Renal cortex interstitium (tissue), 11 donors: Measurements from ENCODE around the gene RBM5. TPM values are rescaled to one million over a fixed set of nuclear protein-coding genes. Genes with fewer than 3 reads are reported as not detected.

ENCODE experiments used
- DNase-seq, 11 donors: peaks; one replicate each; pipeline ENCODE4 v3.0.0-alpha.2; 2013; ENCODE audit warnings: low read depth in 9 of 11, low spot score in 4 of 11; ENCODE audit errors: extremely low read depth in 1 of 11
- polyA plus RNA-seq, 3 donors: library from polyadenylated mRNA; unstranded; fragments of 120-200 nt; gene quantifications; one replicate each; pipeline ENCODE4 v1.2.1, GENCODE V29; 2013; ENCODE audit not compliant: insufficient read length in 3 of 3

The RBM5 gene
- polyA plus RNA-seq, 3 donors = 260 to 395 (median 268) TPM

- peak in 9 of 11 donors; percentile 61 to 88 (median 84) for DNase-seq
Measured at GRCh38 chr3:50166620-50167019, 77.9 kb downstream of the RBM5 start.

- no peak for DNase-seq
Measured at GRCh38 chr3:50167069-50167840, 78.5 kb downstream of the RBM5 start.

GRCh38 chr3:50167841-50168209 is 79.1 kb downstream of the RBM5 start:
- DNase-seq = no peak

- no peak for DNase-seq
Measured at GRCh38 chr3:50168388-50168787, 79.7 kb downstream of the RBM5 start.

Other genes with a start within 250 kb of the RBM5 start
- 10 to 100 TPM in 1 of 3 donors, 1 to 10 TPM in 2; 9.4 to 12.8 (median 9.8) TPM for gene TRAIP, start 232.4 kb upstream of the RBM5 start, polyA plus RNA-seq
- gene CAMKV, start 219.0 kb upstream of the RBM5 start, polyA plus RNA-seq = under 1 TPM; 0.16 to 0.18 (median 0.17) TPM
- 1 to 10 TPM; 1.3 to 1.7 (median 1.5) TPM for gene MST1R, start 185.0 kb upstream of the RBM5 start, polyA plus RNA-seq
- 10 to 100 TPM in 1 of 3 donors, 1 to 10 TPM in 2; 7.0 to 10.5 (median 7.3) TPM for gene MON1A, start 159.1 kb upstream of the RBM5 start, polyA plus RNA-seq
- gene RBM6, start 148.8 kb upstream of the RBM5 start, polyA plus RNA-seq = 100 to 1,000 TPM; 119 to 192 (median 135) TPM
- 10 to 100 TPM; 57.6 to 81.6 (median 63.1) TPM for gene SEMA3F, start 66.4 kb downstream of the RBM5 start, polyA plus RNA-seq
- gene GNAT1, start 102.7 kb downstream of the RBM5 start, polyA plus RNA-seq = not detected
- 1 to 10 TPM; 7.2 to 7.3 (median 7.2) TPM for gene SLC38A3, start 116.4 kb downstream of the RBM5 start, polyA plus RNA-seq
- 100 to 1,000 TPM; 189 to 229 (median 189) TPM for gene GNAI2, start 147.3 kb downstream of the RBM5 start, polyA plus RNA-seq
- 100 to 1,000 TPM in 1 of 3 donors, 10 to 100 TPM in 2; 69.5 to 169 (median 95.4) TPM for gene SEMA3B, start 180.2 kb downstream of the RBM5 start, polyA plus RNA-seq
- gene LSMEM2, start 190.2 kb downstream of the RBM5 start, polyA plus RNA-seq = under 1 TPM; 0.33 to 0.95 (median 0.45) TPM
- gene IFRD2, start 203.5 kb downstream of the RBM5 start, polyA plus RNA-seq = 10 to 100 TPM; 38.6 to 50.0 (median 46.7) TPM
- gene HYAL3, start 210.5 kb downstream of the RBM5 start, polyA plus RNA-seq = 1 to 10 TPM; 2.9 to 5.5 (median 3.2) TPM
- gene NAA80, start 210.5 kb downstream of the RBM5 start, polyA plus RNA-seq = 10 to 100 TPM in 2 of 3 donors, 1 to 10 TPM in 1; 7.2 to 12.8 (median 10.0) TPM
- gene HYAL1, start 214.7 kb downstream of the RBM5 start, polyA plus RNA-seq = 1 to 10 TPM; 6.1 to 7.4 (median 7.2) TPM
- gene HYAL2, start 233.8 kb downstream of the RBM5 start, polyA plus RNA-seq = 10 to 100 TPM; 57.0 to 86.5 (median 71.4) TPM
- gene TUSC2, start 239.3 kb downstream of the RBM5 start, polyA plus RNA-seq = 10 to 100 TPM; 23.4 to 26.4 (median 26.2) TPM